HG03066 (cell line): Measurements from ENCODE around the gene GALNT2.

Source experiments
- ATAC-seq: cut with Tn5 transposase; IDR thresholded peaks from one replicate; pipeline ENCODE4 v1.9.1; 2021; ENCODE audit warnings: low read depth; ENCODE audit not compliant: unreplicated experiment

Gene GALNT2

DNA sequence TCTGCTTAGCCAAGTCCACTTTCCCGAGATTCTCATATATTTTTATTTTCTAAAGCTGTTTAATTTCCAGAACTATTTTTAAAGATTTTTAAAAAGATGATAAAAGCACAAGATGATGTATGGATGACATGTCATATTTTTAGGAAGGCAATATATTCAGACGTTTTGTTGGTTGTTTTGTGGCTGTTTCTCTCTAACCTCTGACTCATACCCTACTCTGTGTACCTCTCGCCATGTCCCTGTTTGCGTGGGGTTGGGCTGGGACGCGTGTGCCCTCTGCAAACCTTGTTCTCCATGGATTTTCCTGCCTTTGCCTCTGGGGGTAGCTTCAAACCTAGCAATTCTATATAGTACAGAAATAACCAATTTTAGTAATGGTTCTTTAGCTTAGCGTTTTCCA, 132.0 kb downstream of the GALNT2 start:
- no peak for ATAC-seq

DNA sequence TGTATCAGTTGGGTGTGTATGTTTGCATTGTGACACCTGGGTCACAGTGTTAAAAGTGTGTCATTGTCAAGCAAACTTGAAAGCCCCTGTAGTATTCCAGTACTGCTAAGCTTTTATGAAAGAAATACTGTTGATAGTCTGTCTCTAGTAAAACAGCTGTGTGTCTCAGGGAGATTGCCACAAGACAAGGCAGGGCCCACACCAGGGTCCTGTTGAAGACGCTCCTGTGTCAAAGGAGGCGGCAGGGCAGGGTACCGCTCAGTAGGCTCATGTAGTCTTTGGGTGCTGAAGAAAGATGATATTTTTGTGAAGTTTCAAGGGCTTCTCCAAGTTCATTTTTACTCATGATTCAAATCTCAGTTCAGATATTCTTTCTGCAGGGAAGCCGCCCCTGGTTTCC, 132.5 kb downstream of the GALNT2 start:
- no peak for ATAC-seq

DNA sequence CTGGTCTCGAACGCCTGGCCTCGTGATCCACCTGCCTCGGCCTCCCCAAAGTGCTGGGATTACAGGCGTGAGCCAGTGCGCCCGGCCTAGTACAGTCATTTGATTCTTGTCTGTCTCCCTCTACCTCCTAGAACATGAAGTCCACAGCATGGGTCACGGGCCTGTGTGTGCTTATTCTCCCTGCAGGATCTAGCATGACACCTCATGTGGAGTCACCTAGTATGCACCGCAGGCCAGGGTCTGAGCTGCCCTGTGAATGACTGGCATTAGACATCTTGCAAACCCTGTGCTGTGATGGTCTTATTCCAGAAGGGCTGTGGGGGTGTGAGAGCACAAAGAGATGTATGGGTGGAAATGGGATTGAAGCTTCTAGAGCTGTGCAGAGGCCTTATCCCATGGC, 133.2 kb downstream of the GALNT2 start:
- ATAC-seq, result no peak

DNA sequence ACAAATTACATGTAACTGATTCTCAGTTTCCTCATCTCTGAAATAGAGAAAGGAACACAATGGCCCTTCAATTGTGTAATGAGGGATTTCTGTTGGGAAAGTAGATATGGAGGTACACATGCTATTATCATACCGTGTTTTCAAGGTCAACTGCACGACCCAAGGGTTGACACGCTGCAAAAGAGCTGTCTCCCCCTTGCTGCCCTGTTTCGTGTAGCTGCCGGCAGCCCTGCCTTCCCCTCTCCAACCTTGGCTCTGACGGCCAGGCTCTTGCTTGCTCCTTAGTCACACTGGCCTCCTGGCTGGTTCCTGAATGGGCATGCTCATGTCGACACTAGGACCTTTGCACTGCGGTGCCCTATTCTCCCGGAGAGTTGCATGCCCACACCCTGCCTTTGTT, 134.4 kb downstream of the GALNT2 start:
- no peak for ATAC-seq

DNA sequence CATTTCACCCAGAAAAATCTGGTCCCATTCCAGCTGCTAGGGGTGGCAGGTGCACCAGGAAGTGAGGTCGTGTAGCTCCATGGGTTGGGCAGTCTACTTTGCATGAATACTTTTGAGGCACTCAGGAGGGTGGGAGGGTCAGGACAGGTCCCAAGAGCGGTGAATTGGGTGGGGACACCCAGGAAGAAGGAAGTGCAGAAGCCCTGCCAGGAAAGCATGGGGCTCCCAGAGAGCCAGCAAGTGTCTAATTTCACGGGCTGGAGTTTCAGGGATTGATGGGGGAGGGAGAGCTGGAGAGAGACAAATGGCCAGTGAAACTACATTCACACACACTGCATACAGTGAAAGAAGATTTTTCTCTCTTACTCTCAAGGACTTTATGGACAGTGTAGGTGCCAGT, 137.8 kb downstream of the GALNT2 start:
- ATAC-seq, result no peak

DNA sequence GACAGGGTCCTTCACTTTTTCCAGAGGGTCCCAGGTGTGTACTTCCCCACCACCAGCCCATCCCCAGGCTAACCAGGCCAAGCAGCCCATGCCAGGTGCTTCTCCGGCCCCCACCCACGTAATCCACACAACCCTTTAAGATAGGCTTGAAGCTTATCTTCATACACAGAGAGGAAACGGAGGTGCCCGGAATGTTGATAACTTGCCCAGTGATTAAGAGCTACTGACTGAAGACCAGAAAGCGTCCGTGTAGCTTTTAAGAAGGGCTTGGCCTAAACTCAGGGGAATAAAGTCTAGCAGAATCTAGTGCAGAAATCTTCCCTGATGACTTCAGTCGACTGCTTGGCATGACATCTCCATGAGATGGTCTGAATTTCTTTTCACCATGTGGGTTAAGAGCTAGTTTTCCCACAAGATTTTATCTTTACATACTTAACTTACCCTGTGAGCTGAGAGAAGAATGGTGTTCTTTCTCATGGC, 138.7 kb downstream of the GALNT2 start:
- no peak for ATAC-seq

DNA sequence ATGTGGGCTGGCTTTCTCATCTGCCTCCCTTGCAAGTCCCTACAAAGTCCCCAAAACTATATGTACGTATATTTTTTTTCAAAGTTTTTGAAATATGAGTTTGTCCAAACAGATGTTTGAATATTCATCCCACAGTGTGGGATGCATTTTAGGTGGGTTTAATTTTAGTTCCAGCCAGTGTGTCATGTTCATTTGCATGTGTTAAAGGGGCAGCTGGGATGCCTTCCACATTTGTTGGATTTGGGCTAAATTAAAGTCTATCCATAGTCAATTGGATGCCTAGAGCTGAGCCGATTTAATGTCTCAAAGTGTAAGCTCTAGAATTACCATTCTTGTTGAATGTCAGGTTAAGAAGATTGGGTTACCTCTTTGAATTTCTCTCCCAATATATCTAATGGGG, 139.2 kb downstream of the GALNT2 start:
- ATAC-seq, result no peak

DNA sequence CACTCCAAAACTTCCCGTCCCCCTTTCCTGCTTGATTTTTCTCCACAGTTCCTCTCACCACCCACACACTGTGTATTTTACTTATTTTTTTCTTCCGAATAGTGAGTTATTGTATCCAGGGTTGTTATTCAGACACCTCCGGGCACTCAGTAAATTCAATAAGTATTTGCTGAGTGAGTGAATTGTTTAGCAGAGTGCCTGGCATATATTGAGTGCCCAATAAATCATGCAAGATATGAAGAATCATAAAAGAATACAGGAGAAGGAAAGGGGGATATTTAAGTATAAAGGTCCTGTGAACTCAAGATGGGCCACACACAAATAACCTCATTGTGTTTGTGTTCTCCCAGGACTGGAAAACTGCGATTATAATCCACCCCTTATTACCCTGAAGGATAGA, 139.9 kb downstream of the GALNT2 start:
- no peak for ATAC-seq

DNA sequence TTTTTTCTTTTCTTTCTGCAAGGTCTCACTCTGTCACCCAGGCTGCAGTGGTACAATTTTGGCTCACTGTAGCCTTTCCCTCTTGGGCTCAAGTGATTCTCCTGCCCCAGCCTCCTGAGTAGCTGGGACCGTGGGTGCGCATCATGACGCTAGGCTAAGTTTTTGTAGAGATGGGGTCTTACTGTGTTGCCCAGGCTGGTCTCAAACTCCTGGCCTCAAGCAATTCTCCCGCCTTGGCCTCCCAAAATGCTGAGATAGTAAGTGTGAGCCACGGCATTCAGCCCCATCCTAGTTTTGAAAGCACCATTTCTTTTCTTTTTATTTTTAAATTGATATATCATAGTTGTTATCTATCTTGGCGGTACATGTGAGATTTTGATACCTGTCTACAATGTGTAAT, 140.6 kb downstream of the GALNT2 start:
- no peak for ATAC-seq

DNA sequence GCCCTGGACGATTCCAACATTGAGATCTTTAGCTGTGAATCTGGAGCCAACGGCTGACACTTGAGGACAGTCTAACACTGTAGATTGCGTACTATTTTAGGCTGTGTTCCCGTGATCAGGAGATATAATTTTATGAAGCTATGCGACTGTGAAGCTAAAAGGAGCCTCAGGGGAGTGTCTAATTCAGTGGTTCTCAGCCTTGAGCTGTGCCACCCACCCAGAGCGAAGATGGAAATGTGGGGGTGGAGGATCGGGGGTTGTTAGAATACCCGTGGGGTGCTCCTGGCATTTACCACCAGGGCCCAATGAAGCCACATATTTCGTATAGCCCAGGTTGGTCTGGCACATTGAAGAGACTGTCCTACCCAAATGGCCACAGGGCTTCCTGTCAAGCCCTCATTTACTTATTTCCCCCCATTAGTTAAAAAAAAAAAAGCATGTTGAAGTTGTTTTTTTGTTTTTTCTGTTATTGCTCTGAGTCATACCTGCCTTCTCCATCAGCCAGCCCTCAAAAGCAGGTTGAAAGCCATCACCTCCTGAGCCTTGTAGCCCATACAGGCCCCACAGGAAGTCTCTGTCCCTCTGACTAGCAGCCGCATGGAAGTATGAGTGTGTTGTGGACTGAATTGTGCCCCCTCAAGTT, 141.7 kb downstream of the GALNT2 start:
- ATAC-seq, result peak; percentile 42

DNA sequence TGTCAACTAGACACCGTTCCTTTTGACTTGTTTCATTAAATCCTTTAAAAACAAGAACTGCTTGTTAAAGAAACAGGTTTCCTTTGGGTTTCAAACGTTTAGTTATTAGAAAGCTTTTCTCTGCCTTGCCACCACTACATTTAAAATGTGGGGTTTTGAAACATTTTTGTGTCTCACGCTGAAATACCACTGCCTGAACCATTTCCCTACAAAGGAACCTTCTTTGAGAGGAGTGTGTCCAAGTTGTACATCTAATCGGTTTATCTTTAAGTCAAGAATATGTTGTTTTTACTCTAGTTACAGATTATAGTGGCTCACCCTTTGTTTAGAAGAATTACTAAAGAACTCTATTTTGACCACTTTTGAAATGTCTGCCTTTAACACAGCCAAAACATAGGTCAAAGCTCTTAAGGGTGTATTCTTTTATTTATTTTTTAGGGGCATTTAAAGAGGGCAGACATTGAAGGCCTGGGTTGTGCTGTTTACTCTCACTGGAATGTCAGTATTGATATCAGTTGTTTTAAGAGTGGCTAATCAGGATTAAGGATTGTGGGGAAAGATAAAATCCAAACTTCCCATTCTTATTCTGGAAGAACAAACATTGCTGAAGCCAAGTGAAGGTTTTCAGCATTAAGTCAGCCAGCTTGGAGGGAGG, 143.4 kb downstream of the GALNT2 start:
- ATAC-seq, result no peak

DNA sequence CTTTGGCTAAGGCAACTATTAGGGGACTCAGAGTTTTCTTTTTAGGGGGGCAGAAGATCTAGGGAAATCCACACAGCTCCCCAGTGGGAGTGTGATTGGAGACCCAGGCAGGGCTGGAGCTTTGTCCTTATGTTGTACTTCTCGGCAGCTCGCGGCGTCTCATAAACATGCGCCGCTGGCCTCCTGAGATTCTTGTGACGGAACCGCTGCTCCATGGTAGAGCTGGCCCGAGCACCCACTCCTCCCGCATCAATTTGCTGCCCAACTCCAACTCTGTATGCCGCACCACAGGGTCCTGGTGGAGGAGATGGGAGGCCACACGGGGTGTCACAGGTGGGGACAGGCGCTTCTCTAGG, 143.9 kb downstream of the GALNT2 start:
- no peak for ATAC-seq

DNA sequence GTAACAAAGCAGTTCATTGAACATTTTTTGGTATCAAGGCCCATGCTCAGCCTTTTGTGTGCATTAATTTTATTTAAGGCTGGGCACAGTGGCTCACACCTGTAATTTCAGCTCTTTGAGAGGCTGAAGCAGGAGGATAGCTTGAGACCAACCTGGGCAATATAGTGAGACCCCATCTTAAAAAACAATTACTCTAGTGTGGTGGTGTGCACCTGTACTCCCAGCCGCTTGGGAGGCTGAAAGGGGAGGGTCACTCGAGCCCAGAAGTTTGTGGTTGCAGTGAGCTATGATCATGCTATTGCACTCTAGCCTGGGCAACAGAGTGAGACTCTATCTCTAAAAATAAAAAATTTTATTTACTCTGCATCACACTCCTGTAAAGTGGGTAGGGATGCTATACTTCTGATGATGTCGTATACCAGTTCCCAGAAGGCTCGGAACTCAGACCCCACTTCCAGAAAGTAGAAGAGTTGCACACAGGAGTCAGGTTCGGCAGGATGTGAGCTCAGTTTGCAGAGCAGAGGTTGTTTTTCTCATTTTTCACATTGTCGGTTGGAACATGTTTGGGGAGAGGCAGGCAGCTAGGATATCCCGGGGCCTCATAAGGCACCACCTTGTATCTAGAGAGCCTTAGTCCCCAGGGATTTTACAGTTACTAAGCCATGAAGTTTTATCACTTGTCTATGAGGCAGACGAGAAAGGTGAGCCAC, 144.6 kb downstream of the GALNT2 start:
- ATAC-seq, result no peak

DNA sequence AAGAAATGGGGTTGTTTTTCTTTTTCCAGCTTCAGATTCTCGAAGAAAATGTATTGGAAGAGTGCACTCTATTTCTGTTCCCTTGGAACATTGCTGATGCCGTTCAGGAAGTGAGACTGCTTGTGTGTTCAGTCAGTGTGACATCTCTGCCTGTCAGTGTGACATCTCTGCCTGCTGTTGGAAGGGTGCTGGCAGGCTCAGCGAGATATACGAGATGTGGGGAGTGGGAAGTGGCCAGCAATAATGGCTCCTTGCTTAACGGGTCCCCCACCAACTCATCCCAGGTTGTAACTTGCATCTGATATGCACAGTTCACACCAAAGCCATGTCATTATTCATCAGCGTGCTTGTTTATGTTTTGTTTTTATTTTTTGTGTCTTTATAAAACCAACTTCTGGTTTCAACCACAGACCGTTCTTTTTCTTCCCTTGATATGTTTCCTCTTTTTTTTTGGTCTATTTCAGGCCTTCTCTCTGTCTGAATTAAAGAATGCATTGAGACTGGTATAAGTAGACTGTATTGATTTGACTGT, 145.4 kb downstream of the GALNT2 start:
- ATAC-seq, result peak; percentile 47

DNA sequence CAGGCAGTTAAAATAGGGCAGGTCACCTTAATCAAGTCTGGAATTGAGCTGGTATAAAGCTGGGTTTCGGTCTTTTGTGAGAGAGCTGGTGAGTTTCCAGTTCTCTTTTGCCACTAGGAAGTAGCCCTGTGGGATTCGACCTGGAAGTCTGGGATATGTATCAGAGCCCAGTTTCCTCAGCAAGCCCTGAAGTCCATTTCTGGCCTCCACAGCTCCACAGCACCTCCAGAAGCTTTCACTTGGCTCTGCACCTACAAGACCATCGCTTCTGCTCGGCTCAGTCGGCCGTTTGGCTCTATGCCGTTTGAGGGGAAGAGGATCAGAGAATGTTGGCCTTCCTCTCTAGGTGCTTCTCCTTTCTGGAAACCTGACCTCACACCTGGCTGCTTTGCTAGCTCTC, 148.0 kb downstream of the GALNT2 start:
- no peak for ATAC-seq

DNA sequence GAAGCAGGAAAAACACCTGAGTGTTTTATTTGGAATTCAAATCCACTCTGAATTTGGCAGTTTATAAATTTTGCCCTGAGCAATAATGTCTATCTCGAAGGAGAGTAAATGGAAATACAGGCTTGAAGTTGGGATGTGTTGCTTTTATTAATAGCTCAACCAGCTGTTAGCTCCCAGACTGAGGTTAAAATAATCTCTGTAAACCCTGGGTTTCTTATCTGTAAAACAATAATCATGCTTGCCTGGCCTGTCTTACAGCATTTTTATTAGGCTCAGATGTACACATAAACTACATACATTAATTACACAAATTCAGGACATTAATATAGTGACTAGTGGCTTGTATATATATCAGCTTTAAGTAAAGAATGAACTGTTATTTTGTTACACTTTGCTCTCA, 148.5 kb downstream of the GALNT2 start:
- ATAC-seq, result no peak

DNA sequence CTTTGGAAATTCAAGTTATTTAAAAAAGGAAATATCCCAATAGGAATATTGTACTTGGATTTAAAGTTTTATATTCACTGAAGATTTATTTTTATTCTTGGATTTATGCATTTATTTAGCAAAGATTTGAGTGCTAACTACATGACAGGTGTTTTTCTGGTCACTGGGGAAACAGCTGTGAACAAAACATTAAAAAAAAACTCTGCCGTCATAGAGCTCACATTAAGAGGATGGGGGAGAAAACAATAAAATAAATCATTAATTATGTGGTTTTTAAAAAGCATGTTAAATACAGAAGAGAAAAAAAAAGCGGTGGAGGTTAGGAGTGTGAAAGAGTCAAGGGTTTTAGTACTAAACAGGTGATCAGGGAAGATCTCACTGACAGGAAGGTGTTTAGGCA, 149.9 kb downstream of the GALNT2 start:
- no peak for ATAC-seq

DNA sequence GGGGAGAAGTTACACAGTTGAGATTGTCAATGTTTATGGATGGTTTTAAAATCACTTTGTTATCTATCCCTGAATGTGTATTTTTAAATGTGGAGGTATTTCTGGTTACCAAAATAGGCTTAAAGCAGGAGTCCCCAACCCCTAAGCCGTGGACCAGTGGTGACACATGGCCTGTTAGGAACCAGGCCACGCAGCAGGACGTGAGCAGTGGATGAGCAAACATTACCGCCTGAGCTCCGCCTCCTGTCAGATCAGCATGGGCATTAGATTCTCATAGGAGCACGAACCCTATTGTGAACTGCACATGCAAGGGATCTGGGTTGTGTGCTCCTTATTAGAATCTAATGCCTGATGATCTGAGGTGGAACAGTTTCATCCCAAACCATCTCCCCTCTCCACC, 151.6 kb downstream of the GALNT2 start:
- ATAC-seq, result no peak

DNA sequence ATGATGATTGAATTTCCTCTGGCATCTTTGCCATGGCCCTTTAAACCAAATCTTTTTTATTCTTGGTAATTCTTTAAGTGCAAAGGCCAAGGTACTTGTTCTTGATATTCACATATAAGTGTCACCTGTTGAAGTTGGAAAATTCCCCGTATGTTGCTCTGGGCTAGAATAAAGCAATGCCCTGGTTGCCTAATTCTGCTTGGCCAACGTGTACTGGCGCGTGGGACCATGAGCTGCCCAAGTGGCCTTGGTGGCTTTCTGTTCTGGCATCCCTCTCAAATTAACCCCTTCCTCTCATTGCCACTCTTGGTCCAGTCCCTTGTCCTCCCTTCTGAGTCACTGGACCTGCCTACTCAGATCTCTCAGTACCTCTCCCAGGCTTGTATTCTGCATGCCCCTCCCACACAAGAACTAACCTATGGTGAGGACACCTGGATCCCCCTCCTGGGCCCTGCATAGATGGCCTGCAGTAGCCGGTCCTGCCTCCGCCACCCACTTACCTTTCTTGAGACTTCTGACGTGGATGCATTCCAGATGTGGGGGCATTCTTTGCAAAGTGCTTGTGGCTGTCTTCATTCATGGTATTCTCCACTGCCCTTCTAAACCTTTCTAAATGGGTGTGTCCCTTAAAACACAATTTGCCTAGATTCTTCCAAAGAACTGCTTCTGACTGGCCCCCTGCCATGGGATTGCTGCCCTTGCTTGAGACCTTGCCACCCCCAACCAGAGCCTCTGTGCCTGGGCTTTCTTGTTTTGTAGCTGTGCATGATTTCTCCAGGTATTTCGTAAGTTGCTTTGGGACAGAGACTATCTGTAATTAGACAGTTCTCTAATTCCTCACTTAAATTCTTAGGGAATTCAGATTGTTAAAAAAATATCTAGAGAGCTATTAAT, 152.4 kb downstream of the GALNT2 start:
- ATAC-seq, result no peak

DNA sequence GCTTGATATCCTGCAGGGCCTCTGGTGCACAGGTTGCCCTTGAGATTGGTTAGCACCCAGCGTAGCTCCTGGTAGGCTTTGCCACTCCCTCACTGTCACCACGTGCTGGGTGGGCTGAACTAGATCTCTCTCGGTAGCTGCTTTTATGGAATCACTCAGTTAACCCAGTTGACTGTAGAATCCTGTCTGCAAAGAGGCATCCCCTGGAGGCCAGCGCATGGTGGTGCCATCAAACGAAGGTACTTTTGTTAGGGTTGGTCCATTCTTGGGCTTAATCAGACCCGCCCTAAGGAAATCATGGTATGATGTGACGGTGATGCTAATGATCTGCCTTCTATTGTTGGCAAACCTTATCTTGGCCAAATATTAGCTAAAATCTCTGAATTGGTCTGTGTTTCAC, 153.4 kb downstream of the GALNT2 start:
- no peak for ATAC-seq

DNA sequence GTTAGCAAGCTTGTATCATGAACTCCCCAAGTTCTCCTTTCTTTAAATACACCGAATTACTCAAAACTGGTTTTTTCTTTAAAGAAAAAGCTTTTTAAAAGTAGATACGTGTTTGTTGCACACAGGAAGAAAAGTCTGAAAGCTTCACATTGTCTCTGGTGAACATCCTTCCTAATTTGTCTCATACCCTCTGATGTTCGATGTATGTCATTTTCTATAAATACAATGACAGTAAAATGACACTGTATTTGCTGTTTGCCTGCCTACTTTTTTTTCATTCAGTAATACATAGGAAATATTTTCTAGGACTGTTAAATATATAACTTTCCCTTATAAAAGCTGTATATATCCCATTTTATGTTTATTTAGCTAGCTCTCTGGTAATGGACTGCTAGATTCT, 153.9 kb downstream of the GALNT2 start:
- ATAC-seq, result no peak
